HuH-7.5 (cell line): Measurements from ENCODE around the gene CDH13.

ENCODE experiments used
- DNase-seq: peaks from one replicate; pipeline ENCODE4 v3.0.0; 2011; ENCODE audit warnings: low spot score

The CDH13 gene

DNA sequence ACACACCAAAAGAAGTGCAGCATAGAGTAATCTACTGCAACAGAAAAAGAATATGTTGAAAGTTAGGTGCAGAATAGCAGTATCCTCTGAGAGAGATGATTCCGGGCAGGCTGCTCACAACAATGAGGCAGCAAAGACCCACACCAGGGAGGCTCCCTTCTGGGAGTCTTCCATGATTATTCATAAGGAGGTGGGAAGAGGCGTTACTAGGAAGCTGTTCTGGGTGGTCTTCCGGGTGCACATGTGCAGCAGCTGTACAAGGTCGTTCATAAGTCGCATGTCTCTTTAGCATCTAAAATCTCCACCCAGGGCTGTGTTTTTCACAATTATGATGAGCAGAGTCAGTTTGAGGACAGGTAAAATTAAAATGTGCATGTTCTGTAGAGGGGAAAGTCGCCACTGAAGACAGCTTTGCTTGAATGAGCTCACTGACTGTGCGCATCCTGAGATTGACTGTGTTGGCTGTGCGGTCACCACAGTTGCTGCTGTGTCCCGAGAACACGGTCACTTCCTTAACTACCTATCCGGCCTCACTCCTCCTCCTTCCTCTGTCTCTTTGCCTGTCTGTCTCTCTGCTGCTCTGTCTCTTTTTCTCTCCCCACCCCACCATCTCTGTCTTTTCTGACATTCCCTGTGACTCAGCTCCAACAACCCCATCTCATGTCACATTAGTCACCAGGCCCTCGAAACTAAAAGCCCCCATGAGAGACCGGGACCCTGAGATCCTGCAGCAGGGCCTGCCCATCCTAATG lies 1055.5 kb downstream of the CDH13 start:
- no peak for DNase-seq

DNA sequence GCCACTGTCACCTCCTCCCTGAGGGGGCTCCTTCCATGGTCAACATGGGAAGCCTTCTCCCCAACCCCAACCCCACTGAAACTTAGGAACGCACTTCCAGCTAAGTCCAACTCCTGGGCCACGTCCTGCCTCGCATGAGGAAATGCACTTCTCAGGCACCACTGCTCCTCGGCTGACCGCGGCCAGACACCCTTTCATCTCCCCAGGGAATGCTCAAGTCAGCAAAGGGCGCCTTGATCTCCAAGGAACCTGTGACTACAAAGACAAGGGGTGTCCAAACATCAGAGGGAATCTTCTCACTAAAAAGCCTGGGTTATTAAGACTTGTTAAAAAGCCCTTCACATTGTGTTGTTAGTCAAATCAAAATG lies 1056.1 kb downstream of the CDH13 start:
- no peak for DNase-seq

DNA sequence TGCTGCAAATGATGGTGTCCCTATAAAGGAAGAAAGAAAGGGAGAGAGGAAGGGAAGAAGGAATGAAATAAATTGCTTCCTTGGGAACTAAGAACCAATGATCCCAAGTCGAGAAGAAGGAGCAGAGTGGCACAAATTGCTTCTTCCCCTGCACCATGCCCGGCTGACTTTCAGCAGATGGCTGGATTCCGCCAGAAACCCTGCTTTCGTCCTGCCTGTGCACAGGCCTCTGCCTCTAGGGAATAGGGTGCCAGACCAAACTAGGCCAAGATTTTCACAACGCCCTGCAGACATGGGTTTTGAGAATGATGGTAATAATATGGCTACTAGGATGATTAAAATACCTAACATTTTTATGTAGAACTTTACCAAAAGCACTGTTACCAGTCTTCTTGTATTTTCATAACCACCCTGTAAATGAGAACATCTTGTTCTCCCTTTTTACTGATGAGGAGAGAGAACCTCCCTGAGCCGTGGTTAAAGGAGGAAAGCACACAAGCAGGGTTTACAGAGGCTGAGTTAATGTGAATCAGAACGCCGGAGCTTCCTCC lies 1058.9 kb downstream of the CDH13 start:
- DNase-seq: no peak

DNA sequence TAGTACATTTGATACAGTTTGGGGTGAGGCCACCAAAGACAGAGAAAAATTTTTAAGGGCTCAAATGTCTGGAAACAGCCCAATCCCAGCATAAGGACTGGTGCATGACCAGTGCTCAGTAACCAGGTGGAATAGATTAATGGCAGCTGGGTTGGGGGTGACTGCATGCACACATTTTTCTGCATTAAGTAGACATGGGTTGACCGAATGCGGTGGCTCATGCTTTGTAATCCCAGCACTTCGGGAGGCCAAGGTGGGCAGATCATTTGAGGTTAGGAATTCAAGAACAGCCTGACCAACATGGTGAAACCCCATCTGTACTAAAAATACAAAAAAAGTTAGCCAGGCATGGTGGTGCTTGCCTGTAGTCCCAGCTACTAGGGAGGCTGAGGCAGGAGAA lies 1060.0 kb downstream of the CDH13 start:
- DNase-seq: no peak

DNA sequence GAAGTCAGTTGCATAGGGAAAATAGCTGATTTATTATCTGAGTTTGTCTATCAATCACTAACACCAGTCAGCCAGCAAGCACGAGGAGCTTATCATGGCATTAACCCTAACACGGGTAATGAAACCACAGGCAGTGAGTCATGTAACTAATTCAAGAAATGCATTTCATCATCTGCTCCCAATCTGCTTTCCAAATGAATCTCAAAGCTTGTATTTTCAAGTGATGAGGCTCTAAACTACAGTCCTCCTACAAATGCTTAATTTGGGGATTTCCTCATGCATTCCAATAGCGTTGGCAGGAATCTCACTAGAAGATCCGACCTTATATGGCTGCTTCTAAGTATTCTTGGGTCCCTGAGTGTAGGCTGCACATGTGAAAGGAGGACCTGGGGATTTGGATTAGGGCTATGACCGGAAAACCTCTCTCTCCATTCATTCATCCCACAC lies 1062.6 kb downstream of the CDH13 start:
- DNase-seq: no peak

DNA sequence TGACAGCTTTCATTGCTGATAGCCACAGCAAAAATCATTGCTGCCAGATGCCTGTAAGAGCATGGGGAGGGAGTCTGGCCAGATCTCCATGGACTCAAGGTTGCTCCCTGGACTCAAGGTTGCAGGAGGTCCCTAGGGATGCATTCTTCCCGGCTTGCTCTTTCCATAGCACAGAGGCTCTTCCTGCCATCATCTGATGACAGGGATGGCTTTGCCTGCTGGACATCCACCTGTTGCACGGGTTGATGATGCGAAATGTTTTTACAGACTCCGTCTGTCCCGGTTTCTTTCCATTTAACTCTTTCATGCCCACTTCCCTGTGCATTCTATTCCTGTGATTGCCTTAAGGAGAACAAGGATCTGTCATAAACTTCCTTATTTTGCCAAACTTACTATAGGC lies 1065.5 kb downstream of the CDH13 start:
- DNase-seq: no peak

DNA sequence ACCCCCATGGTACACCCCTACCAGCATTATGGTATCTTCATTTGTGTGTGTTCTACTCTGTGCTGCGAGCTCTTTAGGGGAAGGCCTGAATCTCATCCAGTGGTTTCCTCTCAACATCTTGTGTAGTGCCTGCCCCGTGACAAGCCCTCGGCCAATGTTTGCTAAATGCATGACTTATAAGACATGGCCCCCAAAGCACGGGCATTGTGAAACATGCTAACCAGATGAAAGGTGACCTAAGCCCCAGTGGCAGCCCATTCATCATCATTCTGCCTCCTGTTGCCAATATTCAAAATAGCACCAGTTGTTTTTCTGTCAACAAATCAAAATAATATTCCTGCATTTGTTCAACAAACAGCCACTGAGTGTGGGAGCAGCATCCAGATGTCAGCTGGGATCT lies 1072.2 kb downstream of the CDH13 start:
- DNase-seq: no peak

DNA sequence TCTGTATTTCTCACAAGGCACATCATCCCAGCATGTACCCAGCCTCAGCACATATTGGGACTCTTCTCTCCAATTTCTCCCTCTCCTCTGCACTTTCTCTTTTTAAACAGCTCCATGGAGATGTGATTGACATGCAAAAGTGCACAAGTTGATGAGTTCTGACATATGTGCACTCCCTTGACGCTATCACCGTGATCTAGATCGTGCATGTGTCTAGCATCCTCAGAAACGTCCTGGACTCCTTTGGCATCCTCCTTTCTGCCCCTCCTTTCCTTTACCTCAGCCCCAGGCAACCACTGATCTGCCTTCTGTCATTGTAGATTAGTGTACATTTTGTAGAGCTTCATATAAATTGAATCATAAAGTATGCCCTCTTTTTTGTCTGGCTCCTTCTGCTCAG lies 1073.0 kb downstream of the CDH13 start:
- DNase-seq: no peak

DNA sequence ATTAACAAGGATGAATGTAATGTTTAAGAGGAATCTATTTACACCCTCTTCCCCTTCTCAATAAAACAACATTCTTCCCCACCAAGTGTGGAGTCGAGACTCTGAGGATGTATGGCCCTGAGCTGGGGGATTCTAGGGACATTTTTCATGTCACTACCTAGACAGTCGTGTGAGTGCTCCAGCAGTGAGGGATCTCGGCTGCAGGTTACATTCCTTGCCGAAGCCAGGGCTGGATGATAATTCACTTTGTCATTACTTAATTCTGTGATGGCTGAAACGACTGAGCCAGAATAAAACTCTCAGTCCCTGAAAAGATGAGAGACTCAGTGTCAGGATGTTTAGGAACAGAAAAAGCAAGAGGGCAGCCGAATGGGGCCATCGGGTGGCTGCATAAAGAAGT lies 1074.1 kb downstream of the CDH13 start:
- no peak for DNase-seq

DNA sequence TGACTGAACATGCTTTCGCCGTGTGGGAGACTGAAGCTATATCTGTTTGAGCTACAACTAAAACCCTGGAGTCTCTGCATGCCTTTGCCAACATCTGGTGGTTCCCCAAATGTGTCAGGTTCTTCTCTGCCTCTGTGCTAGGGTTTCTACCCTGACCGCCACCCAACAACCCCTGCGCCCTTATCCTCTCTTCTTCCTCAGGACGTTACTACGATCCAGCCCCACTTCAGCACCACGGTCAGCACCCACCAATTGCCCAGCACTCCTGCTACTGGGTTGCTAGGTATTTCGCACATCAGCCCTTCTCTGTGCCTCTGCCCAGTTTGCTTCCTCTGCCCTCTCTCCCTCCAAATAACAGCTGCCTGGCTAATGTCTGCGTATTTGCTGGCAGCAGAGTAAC lies 1074.7 kb downstream of the CDH13 start:
- DNase-seq: peak; percentile 44

DNA sequence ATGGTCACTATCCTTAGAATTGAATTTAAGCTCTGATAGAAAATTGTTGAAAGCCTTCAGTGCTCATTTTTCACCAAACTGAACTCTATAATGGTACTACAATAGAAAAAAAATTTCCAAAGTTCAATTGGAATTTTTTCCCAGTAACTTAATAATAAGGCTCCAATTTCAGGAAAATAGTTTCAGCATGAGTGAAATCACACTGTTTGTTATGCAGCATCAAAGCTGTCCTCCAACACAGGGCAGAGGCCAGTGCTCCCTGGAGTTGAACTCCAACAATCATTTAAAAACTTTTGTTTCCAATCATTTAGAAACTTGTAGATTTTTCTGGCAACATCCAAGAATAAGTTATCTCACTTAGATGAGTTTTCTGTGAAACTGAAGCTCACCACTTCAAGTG lies 1077.9 kb downstream of the CDH13 start:
- DNase-seq: no peak

DNA sequence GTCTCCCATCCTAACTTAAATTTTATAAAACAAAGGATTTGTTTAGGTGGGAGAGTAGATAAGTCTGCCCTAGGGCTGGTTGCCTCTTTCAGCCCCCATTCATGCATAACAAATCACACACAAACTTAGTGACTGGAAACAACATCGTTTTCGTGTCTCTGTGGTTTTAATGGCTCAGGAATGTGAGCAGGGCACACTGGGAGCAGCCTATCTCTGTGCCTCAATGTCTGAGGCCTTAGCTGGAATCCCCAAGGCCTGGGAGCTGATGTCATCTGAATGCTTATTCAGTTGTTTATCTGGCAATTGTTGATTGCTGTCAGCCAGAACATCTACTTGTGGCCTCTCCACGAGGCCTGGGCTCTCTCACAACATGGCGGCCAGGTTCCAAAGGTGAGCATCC lies 1079.1 kb downstream of the CDH13 start:
- DNase-seq: no peak

DNA sequence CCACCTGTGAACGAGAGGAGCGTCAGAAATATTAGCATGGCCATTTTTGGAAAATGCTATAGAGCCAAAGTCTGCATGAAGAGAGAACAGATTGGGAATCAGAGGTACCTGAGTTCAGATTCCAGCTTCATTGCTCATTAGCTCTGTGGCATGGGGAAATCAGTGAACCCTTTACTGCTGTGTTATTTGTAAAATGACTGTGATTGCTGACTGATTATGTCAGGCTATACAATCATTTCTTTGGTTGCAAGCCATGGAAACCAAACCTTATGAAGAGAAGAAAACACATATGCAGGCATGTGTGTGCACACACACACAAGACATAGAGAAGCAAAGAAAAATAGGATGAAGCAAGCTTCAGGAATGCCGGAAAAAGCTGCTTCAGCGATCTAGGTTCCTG lies 1079.6 kb downstream of the CDH13 start:
- DNase-seq: no peak

DNA sequence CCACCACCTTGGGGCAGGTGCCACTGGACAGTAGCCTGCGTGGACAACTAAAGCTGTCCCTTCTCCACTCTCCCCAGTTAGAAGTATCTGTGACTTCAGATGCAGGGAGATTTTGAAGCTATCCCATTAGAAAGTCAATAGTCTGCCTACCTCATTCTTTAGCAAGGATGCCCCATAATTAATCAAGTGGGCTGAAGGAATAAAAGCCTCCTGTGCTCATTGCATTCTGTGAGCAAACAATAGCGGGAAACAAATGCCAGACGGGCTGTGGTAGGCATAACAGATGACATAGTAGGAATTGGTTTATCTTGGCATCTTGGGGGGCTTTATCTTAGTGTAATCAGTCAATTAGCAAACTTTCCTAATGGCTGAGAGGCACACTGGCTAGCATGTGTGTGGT lies 1084.3 kb downstream of the CDH13 start:
- DNase-seq: no peak

DNA sequence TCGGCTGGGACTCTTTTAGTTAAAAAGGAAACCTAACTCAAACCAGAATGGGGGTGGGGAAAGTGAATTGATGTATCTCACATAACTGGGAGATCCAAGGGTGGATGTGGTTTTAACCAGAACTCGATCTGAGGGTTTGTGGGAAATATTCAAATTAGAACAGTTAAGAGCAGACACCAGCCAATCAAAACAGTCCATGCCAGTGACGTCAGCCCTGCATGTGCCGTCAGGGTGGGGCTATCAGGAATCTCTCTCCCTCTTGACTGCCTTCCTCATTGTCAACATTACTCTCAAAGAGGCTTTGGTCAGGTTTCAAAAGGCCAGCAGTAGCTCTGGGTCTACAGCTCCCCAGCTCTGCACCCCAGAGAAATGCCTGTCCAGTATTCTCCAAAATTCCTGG lies 1086.8 kb downstream of the CDH13 start:
- no peak for DNase-seq

DNA sequence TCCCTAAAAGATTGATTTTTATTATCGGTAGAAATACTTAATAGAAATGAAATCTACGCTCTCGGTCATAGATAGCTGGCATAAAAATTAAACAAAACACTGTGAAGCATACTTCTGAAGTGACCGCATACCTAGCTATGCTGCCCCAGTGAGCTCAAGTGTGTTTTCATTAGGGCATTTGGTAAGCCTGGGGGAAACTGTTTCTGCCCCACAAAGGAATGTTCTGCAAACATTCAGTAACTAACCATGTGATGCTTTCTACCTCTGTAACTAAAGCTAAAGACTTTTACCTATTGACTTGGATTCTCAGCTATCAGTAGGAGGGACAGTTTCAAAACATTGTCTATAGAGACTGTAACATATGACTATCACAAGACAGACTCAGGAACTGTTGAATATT lies 1087.5 kb downstream of the CDH13 start:
- no peak for DNase-seq

DNA sequence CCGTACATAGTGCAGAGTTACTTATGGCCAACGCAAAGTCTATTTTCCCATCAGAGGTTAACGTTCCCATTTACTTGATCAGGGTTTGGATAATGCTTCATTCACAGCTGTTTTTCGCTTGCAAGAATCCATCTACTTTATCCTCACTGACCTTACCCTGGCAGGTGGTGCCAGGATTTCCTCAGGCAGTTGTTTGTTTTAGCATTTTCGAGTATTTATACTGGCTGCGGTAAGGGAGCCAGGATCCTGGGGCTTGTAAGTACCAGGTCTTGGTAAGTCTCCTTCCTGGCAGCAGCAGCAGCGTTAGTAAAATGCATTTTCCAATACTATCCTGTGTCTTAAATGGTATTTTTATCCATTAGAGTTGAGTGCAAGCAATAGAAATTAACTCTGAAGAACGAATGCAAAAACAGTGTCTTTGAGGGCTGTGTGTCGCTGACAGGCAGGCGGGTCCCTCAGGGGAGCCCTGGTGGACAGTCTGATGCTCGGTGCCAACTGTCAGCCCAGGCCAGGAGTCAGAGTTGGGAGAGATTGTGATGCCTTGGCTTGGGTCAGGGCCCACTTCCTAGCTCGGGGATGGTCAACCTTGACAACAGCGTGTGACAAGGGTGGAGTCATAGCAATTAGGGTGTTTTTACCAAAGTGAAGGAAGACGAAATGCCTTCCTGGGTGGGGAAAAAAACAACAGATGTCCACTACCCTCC lies 1088.6 kb downstream of the CDH13 start:
- DNase-seq: no peak

DNA sequence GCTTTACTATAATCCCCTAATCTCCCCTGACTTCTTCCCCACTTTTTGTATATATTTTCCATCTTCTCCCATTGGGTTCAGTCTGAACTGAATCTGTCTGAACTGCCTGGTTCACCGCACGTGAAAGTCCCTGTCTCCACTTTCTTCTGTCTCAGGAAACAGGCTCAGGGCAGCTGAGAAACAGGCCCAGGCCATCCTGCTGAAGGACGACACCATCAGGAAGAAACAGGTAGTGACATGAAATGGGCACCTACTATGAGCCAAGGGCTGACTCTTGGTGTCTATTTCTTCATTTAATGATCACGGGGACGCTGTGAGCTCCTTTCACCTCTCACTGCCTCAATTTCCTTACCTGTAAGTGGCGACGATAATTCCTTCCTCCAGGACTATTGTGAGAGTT lies 1090.5 kb downstream of the CDH13 start:
- DNase-seq: no peak

DNA sequence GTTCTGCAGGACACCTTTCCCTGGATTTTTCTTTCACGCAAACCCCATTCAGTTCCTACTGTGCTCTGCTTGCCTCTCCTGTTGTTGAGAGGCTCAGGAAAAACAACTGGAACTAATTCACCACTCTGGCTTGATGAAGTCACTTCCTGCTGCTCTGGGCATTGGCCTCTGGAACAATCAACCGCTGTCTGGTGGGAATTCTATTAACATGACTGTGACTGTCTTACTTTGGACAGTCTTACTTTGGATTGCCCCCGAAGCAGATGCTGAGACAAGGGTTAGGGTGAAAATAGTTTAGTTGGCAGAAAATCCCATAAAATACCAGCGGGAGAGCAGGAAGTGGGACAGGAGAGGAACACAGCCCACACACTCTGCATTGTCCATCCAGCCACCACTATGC lies 1091.0 kb downstream of the CDH13 start:
- DNase-seq: no peak

DNA sequence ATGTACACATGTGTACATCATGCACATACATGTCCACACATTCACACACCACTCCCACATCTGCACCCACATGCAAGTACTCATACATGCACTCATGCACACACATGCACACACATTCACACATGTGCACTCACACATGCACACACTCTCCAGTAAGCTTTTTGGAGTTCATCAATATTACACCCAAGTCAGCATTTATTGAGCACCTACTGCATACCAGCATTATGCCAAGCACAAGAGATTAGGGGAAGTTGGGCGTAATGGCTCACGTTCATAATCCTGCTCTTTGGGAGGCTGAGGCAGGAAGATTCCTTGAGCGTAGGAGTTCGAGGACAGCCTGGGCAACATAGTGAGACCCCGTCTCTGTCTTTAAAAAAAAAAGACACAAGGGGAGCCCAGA lies 1093.4 kb downstream of the CDH13 start:
- DNase-seq: no peak

DNA sequence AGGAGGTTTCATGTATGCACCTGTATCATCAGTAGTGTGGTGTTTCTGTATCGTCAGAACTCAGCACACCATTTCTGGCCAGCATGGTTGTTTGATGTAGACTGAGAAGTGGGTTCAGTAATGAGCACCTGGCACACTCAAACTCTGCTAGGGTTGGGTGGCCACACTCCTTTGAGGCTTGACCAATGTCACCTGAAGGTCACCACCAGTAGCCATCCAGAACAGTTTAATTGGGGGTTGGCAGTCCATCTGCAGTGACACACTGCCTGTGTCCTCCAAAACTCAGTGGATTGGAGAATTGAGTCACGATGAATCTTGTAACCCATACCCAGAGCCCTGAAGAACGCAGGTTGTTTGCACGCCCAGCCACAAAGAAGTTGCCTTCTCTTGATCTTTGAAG lies 1094.2 kb downstream of the CDH13 start:
- no peak for DNase-seq

DNA sequence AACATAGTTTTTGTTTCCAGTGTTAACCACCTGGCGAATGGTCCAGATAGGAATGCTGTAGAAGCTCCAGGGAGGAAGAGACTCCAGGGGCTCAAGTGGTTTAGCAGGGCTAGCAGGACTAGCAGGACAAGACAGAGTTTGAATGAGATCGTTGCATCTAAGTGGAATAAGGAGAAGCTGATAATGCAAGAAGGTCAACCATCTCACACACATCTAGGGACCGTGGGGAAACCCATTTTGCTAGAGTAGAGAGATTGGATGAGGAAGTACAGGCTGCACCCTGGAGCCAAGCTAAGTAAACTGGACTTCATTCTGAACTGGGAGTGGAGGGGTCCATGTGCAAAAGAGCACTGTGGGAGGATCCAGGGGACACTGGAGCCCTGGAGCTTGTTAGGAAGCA lies 1094.9 kb downstream of the CDH13 start:
- DNase-seq: no peak

DNA sequence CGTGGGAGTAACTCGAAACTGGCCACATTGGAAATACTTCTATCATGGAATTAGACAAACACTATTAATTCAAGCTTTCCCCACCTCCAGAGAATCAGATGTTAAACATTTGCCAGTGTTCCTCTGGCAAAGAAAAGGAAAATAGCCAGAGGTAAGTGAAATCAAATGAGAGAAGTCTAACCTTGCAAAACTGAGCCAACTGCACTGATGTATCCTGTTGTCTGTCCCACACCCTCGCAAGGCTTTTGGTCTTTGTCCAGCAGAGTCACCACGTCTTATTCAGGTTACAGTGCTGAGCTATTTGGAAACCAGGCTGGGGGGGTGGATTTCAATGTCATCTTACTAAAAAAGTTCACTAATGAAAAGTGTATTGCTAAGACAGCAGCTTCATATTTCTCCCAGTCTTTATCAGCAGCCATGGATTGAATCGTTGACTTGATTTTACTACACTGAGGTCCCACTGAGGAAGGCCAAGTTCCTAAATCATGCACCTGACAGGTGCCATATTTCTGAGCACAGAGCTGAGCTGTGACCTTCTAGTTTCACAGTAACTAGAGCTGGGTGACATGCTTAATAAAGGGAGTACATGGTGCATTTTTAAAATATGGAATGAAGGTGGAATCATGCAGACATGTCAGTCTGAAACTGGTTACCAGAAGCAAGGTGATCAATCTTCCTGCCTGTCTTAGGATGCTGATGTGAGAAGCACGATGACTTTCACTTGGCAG lies 1095.9 kb downstream of the CDH13 start:
- no peak for DNase-seq
